Left ventricle myocardium inferior (tissue), 1 donor: ENCODE measurements around the gene BCL2. TPM values are rescaled to one million over a fixed set of nuclear protein-coding genes. Genes with fewer than 3 reads are reported as not detected.

Source experiments
- DNase-seq: peaks from one replicate; pipeline ENCODE4 v3.0.0-alpha.2; 2020
- H3K27ac ChIP-seq: fragments of 200-600 bp; replicated peaks from 2 replicates; pipeline ENCODE4 v1.8.0; 2021
- H3K27me3 ChIP-seq: fragments of 200-600 bp; 2 replicates; pipeline ENCODE4 v1.8.0; 2021; ENCODE audit warnings: low read depth
- H3K36me3 ChIP-seq: fragments of 200-600 bp; 2 replicates; pipeline ENCODE4 v1.8.0; 2021
- H3K4me1 ChIP-seq: fragments of 200-600 bp; 2 replicates; pipeline ENCODE4 v1.8.0; 2021
- H3K4me3 ChIP-seq: fragments of 200-600 bp; 2 replicates; pipeline ENCODE4 v1.8.0; 2021; ENCODE audit warnings: mild to moderate bottlenecking, moderate library complexity
- H3K9me3 ChIP-seq: fragments of 200-600 bp; replicated peaks from 2 replicates; pipeline ENCODE4 v1.8.0; 2021
- CTCF ChIP-seq: fragments of 200-600 bp; IDR thresholded peaks from 2 replicates; pipeline ENCODE4 v1.8.0; 2021; ENCODE audit warnings: antibody characterized with exemption, mild to moderate bottlenecking, borderline replicate concordance
- intact Hi-C: fragments of 100-400 bp; cut with micrococcal nuclease; formaldehyde crosslinking; loops from one replicate; pipeline ENCODE4 v1.11.0; 2022
- total RNA-seq: library from RNA; stranded (reverse); fragmentation: NEBNext Ultra II Directional; extraction: Animal tissue kit (Norgen Biotek cat#: 25700); gene quantifications from one replicate; pipeline ENCODE4 v1.2.1, GENCODE V29; 2021
- donor health status: DM: no; HTN: yes; CAD: no; lungs with severe emphysema.

Gene BCL2
- total RNA-seq, 1 donor from 2014 or later, result 7.3 TPM

GRCh38 chr18:63339920-63340484 lies 20.4 kb upstream of the BCL2 start:
- DNase-seq, result no peak
- Histone ChIP-seq H3K36me3 (peaks cover 88% of the 10 kb centered on the region), H3K4me3 (no peak overlapping the region), H3K27me3 (no peaks in the 10 kb centered on the region), H3K4me1 (peaks cover 13% of the 10 kb centered on the region), H3K9me3 (no peaks in the 10 kb centered on the region), H3K27ac (no peak overlapping the region)
- intact Hi-C loops, result no loop called here
- peak; percentile 59 for TF ChIP-seq CTCF

- intact Hi-C loops, result no loop called here
- Histone ChIP-seq H3K36me3 (peaks cover 87% of the 10 kb centered on the region), H3K27me3 (no peaks in the 10 kb centered on the region), H3K27ac (peak overlapping the region; percentile 25), H3K9me3 (no peaks in the 10 kb centered on the region), H3K4me3 (no peak overlapping the region), H3K4me1 (no peaks in the 10 kb centered on the region)
- no peak for TF ChIP-seq CTCF
- no peak for DNase-seq
Observed at GRCh38 chr18:63336366-63337099, 17.0 kb upstream of the BCL2 start.

GRCh38 chr18:63331105-63331504 lies 11.5 kb upstream of the BCL2 start:
- no peak for TF ChIP-seq CTCF
- peaks cover 57% of the 10 kb centered on the region for H3K36me3 ChIP-seq
- no peak for DNase-seq
- no peaks in the 10 kb centered on the region for H3K9me3 ChIP-seq
- H3K27ac ChIP-seq, result no peak overlapping the region
- no peaks in the 10 kb centered on the region for H3K4me1 ChIP-seq
- intact Hi-C loops, result no loop called here
- no peak overlapping the region for H3K4me3 ChIP-seq
- H3K27me3 ChIP-seq, result no peaks in the 10 kb centered on the region

- H3K4me3 ChIP-seq, result no peak overlapping the region
- no peak overlapping the region for H3K27ac ChIP-seq
- TF ChIP-seq CTCF, result no peak
- no peak for DNase-seq
- no peaks in the 10 kb centered on the region for H3K27me3 ChIP-seq
- H3K4me1 ChIP-seq, result no peaks in the 10 kb centered on the region
- peaks cover 43% of the 10 kb centered on the region for H3K36me3 ChIP-seq
- intact Hi-C loops, result loop anchor here (10.0 kb wide), 1 partner anchor 315 kb away; no protein-coding TSS in a partner anchor
- H3K9me3 ChIP-seq, result no peaks in the 10 kb centered on the region
Observed at GRCh38 chr18:63329431-63330145, 10.0 kb upstream of the BCL2 start.

- no peaks in the 10 kb centered on the region for H3K9me3 ChIP-seq
- intact Hi-C loops, result loop anchor here (10.0 kb wide), 1 partner anchor 311 kb away; no protein-coding TSS in a partner anchor
Observed at GRCh38 chr18:63326011-63326410, 6.4 kb upstream of the BCL2 start.

More at GRCh38 chr18:63326011-63326410, 6.4 kb upstream of the BCL2 start:
- TF ChIP-seq CTCF, result no peak
- no peaks in the 10 kb centered on the region for H3K27me3 ChIP-seq
- peaks cover 13% of the 10 kb centered on the region for H3K4me1 ChIP-seq
- no peak overlapping the region for H3K27ac ChIP-seq
- H3K4me3 ChIP-seq, result no peak overlapping the region
- no peak for DNase-seq
- peaks cover 11% of the 10 kb centered on the region for H3K36me3 ChIP-seq
